B cell (primary cell): ENCODE data around the gene WIPF1. TPM values are rescaled to one million over a fixed set of nuclear protein-coding genes. Genes with fewer than 3 reads are reported as not detected.
A peak's percentile ranks its signal among the peaks of the same experiment; 100 is the strongest.

Source experiments
- ATAC-seq: fragments of 200-7000 bp; cut with Tn5 transposase; one replicate; pipeline ENCODE4 v1.10.0; 2021; ENCODE audit warnings: low read depth, mild to moderate bottlenecking, moderate number of reproducible peaks, moderate library complexity
- CTCF ChIA-PET: fragments of 350-600 bp; sonication (Branson Sonifier 250); formaldehyde crosslinking; loops from one replicate; lab custom pipeline; 2021; ENCODE audit warnings: antibody characterized with exemption, inconsistent platforms; lab: Charles Lee
- POLR2A ChIA-PET: fragments of 350-600 bp; sonication (Branson Sonifier 250); formaldehyde crosslinking; loops from one replicate; lab custom pipeline; 2021; ENCODE audit warnings: antibody characterized with exemption; lab: Charles Lee
- DNase-seq: peaks from one replicate; pipeline ENCODE4 v3.0.0; 2013
- H2AFZ ChIP-seq: 2 replicates; pipeline ENCODE4 v1.6.1; 2012; ENCODE audit warnings: mild to moderate bottlenecking, low read depth, low read length; ENCODE audit not compliant: insufficient read depth, poor library complexity, severe bottlenecking
- H3K27ac ChIP-seq, 2 donors: 1 replicate in 1 of 2; 2 replicates in 1 of 2; pipeline ENCODE4 v1.5.1; 2012 to 2013; ENCODE audit warnings: low read length in 2 of 2, mild to moderate bottlenecking in 2 of 2, moderate library complexity in 1 of 2
- H3K27me3 ChIP-seq, 4 experiments: fragments of 200-600 bp in 1 of 4; sonication (generic) in 1 of 4; replicated peaks in 1 of 4; 1 replicate in 2 of 4; 2 replicates in 2 of 4; pipeline versions ENCODE4 v1.6.1 to v1.7.0; 2013 to 2016; ENCODE audit warnings: low read length in 3 of 4, mild to moderate bottlenecking in 2 of 4, mixed read lengths in 1 of 4, moderate library complexity in 1 of 4; ENCODE audit not compliant: insufficient read depth in 4 of 4, control insufficient read depth in 3 of 4; ENCODE audit errors: control extremely low read depth in 1 of 4
- H3K36me3 ChIP-seq, 2 experiments: replicated peaks in 1 of 2; 1 replicate in 1 of 2; 2 replicates in 1 of 2; pipeline versions ENCODE4 v1.6.1 to v1.7.1; 2013; ENCODE audit warnings: low read length in 1 of 2; ENCODE audit not compliant: insufficient read depth in 2 of 2, control insufficient read depth in 1 of 2; ENCODE audit errors: control extremely low read depth in 1 of 2, extremely low read depth in 1 of 2
- H3K4me1 ChIP-seq, 2 donors: fragments of 200-600 bp in 1 of 2; sonication (generic) in 1 of 2; 1 replicate in 1 of 2; 2 replicates in 1 of 2; pipeline versions ENCODE4 v1.5.1 to v1.6.1; 2013 to 2017; ENCODE audit warnings: low read length in 2 of 2; ENCODE audit not compliant: control insufficient read depth in 2 of 2, insufficient read depth in 2 of 2
- H3K4me2 ChIP-seq: replicated peaks from 2 replicates; pipeline ENCODE3; 2012; ENCODE audit warnings: mild to moderate bottlenecking, low read depth, low read length; ENCODE audit not compliant: poor library complexity, severe bottlenecking
- H3K4me3 ChIP-seq, 5 experiments: fragments of 200-600 bp in 1 of 5; sonication (generic) in 1 of 5; 1 replicate in 3 of 5; 2 replicates in 2 of 5; pipeline versions ENCODE4 v1.5.1 to v1.7.0; 2011 to 2016; ENCODE audit warnings: low read length in 4 of 5, mild to moderate bottlenecking in 4 of 5, low read depth in 2 of 5, control low read depth in 1 of 5, moderate library complexity in 1 of 5; ENCODE audit not compliant: insufficient read depth in 1 of 5; ENCODE audit errors: control extremely low read depth in 1 of 5, extremely low read depth in 1 of 5
- H3K79me2 ChIP-seq: fragments of 200-600 bp; sonication (generic); one replicate; pipeline ENCODE4 v1.6.0; 2016; ENCODE audit warnings: low read length; ENCODE audit not compliant: control insufficient read depth, insufficient read depth
- H3K9ac ChIP-seq: fragments of 200-600 bp; sonication (generic); 2 replicates; pipeline ENCODE4 v1.6.1; 2017; ENCODE audit warnings: mild to moderate bottlenecking, low read length, moderate library complexity
- H3K9me3 ChIP-seq, 3 donors: one replicate each; pipeline versions ENCODE4 v1.6.1 to v1.7.1; 2013; ENCODE audit warnings: low read length in 2 of 3; ENCODE audit not compliant: control insufficient read depth in 2 of 3, insufficient read depth in 1 of 3; ENCODE audit errors: control extremely low read depth in 1 of 3
- H4K20me1 ChIP-seq: 2 replicates; pipeline ENCODE4 v1.6.0; 2012; ENCODE audit warnings: mild to moderate bottlenecking, low read length; ENCODE audit not compliant: insufficient read depth, control insufficient read depth, poor library complexity, severe bottlenecking
- H3K27ac Mint-ChIP-seq: one replicate; pipeline ENCODE4 v1.8.0; 2021; ENCODE audit warnings: mixed read lengths
- H3K27me3 Mint-ChIP-seq: one replicate; pipeline ENCODE4 v1.8.0; 2021; ENCODE audit warnings: mixed read lengths
- H3K4me1 Mint-ChIP-seq: one replicate; pipeline ENCODE4 v1.8.0; 2021; ENCODE audit warnings: mixed read lengths
- H3K4me3 Mint-ChIP-seq: one replicate; pipeline ENCODE4 v1.8.0; 2021; ENCODE audit warnings: mixed read lengths
- H3K9me3 Mint-ChIP-seq: one replicate; pipeline ENCODE4 v1.8.0; 2022; ENCODE audit warnings: mixed read lengths; ENCODE audit not compliant: insufficient read depth
- CTCF ChIP-seq: fragments of 200-600 bp; IDR thresholded peaks from one replicate; pipeline ENCODE4 v1.8.0; 2022; ENCODE audit warnings: antibody characterized with exemption, mild to moderate bottlenecking
- EZH2 ChIP-seq: IDR thresholded peaks from 2 replicates; pipeline ENCODE4 v1.6.1; 2012; ENCODE audit warnings: borderline replicate concordance, low read depth, mild to moderate bottlenecking, moderate library complexity, low read length; ENCODE audit not compliant: insufficient read depth, poor library complexity, severe bottlenecking
- WGBS: methylation state at CpG from one replicate; pipeline ENCODE4 v1.1.5; 2013; ENCODE audit warnings: missing lambda C conversion rate; ENCODE audit not compliant: insufficient coverage; 5-methylcytosine and 5-hydroxymethylcytosine counted together
- intact Hi-C: fragments of 100-400 bp; cut with micrococcal nuclease; formaldehyde crosslinking; loops from one replicate; pipeline ENCODE4 v1.10.0; 2022
- polyA plus RNA-seq: library from polyadenylated mRNA; depleted of rRNA; stranded (reverse); fragments of >200 nt; gene quantifications from 2 replicates; pipeline ENCODE4 v1.2.3, GENCODE V29; 2012
- total RNA-seq, 2 donors: library from RNA; stranded (reverse); fragments of 120-200 nt in 1 of 2; gene quantifications; 1 replicate in 1 of 2; 2 replicates in 1 of 2; pipeline versions ENCODE4 v1.2.3 to v1.2.4, GENCODE V29; 2013 to 2022

The WIPF1 gene
- total and polyA plus RNA-seq, 2 donors (not counting 1 experiment from before 2014, with no cell fraction given) = 137 to 390 TPM

- WGBS = no CpG with 5 or more reads among the region's 3 CpGs
- H3K27me3 ChIP-seq = no peaks in the 10 kb centered on the region
- H3K4me2 ChIP-seq = peak overlapping the region; percentile 85
- DNase-seq (peak; percentile 35), ATAC-seq (no peak)
- H3K27ac ChIP-seq = peak overlapping the region; percentile 93 to 98
- ChIA-PET POLR2A (interaction anchor here (1.5 to 2.7 kb wide), 3 partner anchors 16 to 108 kb away, joined by 3 to 24 read pairs (median 4); partner anchors contain the start of gene GPR155), CTCF (interaction anchor here (0.6 to 24.3 kb wide), 7 partner anchors 8 to 255 kb away, joined by 3 to 384 read pairs (median 11); no protein-coding TSS in a partner anchor)
- H3K4me3 Mint-ChIP-seq = peak overlapping the region; percentile 94
- H3K36me3 ChIP-seq = peaks cover 0 to 20% of the 10 kb centered on the region in 2 experiments
- H3K4me3 ChIP-seq = peak overlapping the region; percentile 53 to 96 (median 71)
- H3K79me2 ChIP-seq = peaks cover 93% of the 10 kb centered on the region
- intact Hi-C loops = loop anchor here (10.0 kb wide), 1 partner anchor 630 kb away; the partner anchor contains the start of gene SP3
- peaks cover 67% of the 10 kb centered on the region for H3K4me1 Mint-ChIP-seq
- no peaks in the 10 kb centered on the region for H3K27me3 Mint-ChIP-seq
- H3K9me3 Mint-ChIP-seq = no peaks in the 10 kb centered on the region
- no peaks in the 10 kb centered on the region for H3K9me3 ChIP-seq
- peaks cover 65% of the 10 kb centered on the region in 2 donors for H3K4me1 ChIP-seq
- peak overlapping the region; percentile 92 for H3K9ac ChIP-seq
- peak overlapping the region; percentile 90 for H3K27ac Mint-ChIP-seq
- H4K20me1 ChIP-seq = no peaks in the 10 kb centered on the region
- TF ChIP-seq CTCF (no peak), EZH2 (no peak)
- H2AFZ ChIP-seq = no peak overlapping the region
Measured at GRCh38 chr2:174595116-174595809, 2.3 kb downstream of the WIPF1 start.

DNA sequence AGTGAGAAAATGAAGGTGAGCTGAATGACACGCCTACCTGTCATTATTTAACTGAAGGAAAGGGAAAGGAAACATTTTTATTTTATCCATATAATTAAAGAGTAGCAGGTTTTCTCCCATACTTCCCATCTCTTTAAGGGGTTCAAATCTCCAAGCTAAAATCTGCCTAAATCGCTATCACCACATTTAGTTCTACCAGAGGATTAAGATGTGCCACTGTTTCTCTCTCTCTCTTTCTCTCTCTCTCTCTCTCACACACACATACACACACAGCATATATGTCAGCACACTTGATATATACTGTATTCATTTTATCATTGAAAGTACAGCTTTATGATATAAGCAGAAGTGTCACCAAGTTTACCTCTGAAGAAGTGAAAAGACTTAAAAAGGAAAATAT is 3.1 kb downstream of the WIPF1 start:
- POLR2A ChIA-PET = interaction anchor here (1.2 to 2.7 kb wide), 3 partner anchors 16 to 101 kb away, joined by 4 to 24 read pairs (median 7); no protein-coding TSS in a partner anchor
- Histone ChIP-seq H2AFZ (no peak overlapping the region), H3K9me3 (no peaks in the 10 kb centered on the region), H3K36me3 (peaks cover 0 to 29% of the 10 kb centered on the region in 2 experiments), H4K20me1 (peaks cover 1% of the 10 kb centered on the region), H3K79me2 (peaks cover 100% of the 10 kb centered on the region), H3K27me3 (no peaks in the 10 kb centered on the region), H3K27ac (peak overlapping the region; percentile 93 to 98), H3K4me1 (peaks cover 63 to 65% of the 10 kb centered on the region in 2 donors), H3K4me2 (peak overlapping the region; percentile 85), H3K4me3 (peak overlapping the region; percentile 53 to 92 (median 71)), H3K9ac (peak overlapping the region; percentile 92)
- H3K4me3 Mint-ChIP-seq = peak overlapping the region; percentile 94
- CTCF ChIA-PET = interaction anchor here (0.7 to 24.3 kb wide), 8 partner anchors 9 to 131 kb away, joined by 3 to 384 read pairs (median 9); no protein-coding TSS in a partner anchor
- no peak for DNase-seq
- no peak for TF ChIP-seq EZH2
- TF ChIP-seq CTCF = no peak
- no CpG with 5 or more reads among the region's 2 CpGs for WGBS
- H3K27me3 Mint-ChIP-seq = no peaks in the 10 kb centered on the region
- intact Hi-C loops = loop anchor here (10.0 kb wide), 1 partner anchor 630 kb away; the partner anchor contains the start of gene SP3
- peak overlapping the region; percentile 93 for H3K27ac Mint-ChIP-seq
- no peak for ATAC-seq
- H3K9me3 Mint-ChIP-seq = no peaks in the 10 kb centered on the region
- H3K4me1 Mint-ChIP-seq = peaks cover 65% of the 10 kb centered on the region
